GM12891 (cell line): ENCODE measurements around the gene TMC1.
"Not testable (repeated sequence)": the region's sequence is repeated elsewhere in the genome, so short reads cannot be mapped to it uniquely, and the experiment has no call there.

ENCODE experiments used
- DNase-seq: peaks from one replicate; pipeline ENCODE4 v3.0.0; 2011; ENCODE audit warnings: low spot score; ENCODE audit not compliant: insufficient read length
- FAIRE-seq: peaks from 2 replicates; lab custom pipeline; 2011; peaks lifted over from hg19 to GRCh38; lab: Jason Lieb, UNC
- PAX5 ChIP-seq: IDR thresholded peaks from 2 replicates; pipeline ENCODE4 v1.6.1; 2011; ENCODE audit warnings: low read length, moderate library complexity, mild to moderate bottlenecking; ENCODE audit not compliant: insufficient read depth, severe bottlenecking
- POLR2A ChIP-seq: IDR thresholded peaks from 2 replicates; pipeline ENCODE4 v1.6.1; 2011; ENCODE audit warnings: low read depth, low read length, control low read depth
- POLR2AphosphoS5 ChIP-seq: IDR thresholded peaks from 2 replicates; pipeline ENCODE4 v1.6.1; 2011; ENCODE audit warnings: low read depth, low read length, control low read depth
- POU2F2 ChIP-seq: IDR thresholded peaks from 2 replicates; pipeline ENCODE4 v1.6.1; 2011; ENCODE audit warnings: low read depth, mild to moderate bottlenecking, control low read depth, low read length, moderate library complexity
- SPI1 ChIP-seq: IDR thresholded peaks from 2 replicates; pipeline ENCODE4 v1.6.1; 2011; ENCODE audit warnings: low read depth, low read length, control low read depth
- TAF1 ChIP-seq: IDR thresholded peaks from 2 replicates; pipeline ENCODE4 v1.6.1; 2011; ENCODE audit warnings: low read depth, low read length, control low read depth

TMC1 gene

DNA sequence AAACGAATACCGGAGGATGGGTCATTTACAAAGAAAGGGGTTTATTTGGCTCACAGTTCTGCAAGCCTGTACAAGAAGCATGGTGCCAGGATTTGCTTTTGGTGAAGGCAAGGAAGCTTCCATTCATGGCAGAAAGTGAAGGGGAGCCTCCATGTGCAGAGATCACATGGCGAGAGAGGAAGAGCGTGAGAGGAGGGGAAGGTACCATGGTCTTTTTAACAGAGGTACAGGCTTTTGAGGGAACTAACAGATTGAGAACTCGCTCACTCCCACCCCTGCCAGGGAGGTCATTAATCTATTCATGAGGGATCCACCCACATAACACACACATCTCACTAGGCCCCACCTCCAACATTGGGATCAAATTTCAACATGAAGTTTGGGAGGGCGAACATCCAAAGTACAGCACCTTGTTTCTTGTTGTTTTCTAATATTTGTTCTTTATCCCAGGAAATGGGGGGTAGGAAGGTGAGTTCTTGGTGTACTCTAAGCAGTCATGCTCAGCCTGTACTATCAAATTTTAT, 18.5 kb downstream of the TMC1 start:
- no peak for TF ChIP-seq PAX5
- no peak for TF ChIP-seq POU2F2
- TF ChIP-seq TAF1: no peak
- no peak for TF ChIP-seq POLR2A
- TF ChIP-seq POLR2AphosphoS5: no peak
- no peak for TF ChIP-seq SPI1
- no peak for DNase-seq
- FAIRE-seq: no peak

DNA sequence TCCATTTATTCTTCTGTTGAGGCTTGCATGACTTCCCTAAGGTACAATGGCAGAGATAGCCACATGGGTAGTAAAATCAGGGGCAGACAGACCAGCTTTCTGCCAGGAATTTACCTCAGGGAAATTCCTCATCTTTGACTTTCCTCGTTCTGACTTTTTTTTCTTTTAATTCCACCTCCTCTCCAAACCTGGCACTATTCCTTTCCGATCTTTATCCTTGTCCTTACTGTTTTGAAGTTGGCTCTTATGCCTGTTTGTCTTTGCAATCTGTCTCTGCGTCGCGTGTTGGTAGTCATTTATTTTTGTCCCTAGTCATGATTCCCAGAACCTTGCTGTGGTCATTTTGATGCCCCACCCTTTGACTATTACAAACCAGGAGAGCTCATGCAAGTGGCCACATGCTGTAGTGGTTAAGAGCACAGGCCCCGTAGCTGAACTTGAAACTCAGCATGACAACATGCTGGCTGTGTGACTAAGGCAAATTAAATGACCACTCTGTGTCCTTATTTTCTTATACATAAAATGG, 19.0 kb downstream of the TMC1 start:
- DNase-seq (no peak), FAIRE-seq (no peak)
- TF ChIP-seq POLR2AphosphoS5 (no peak), POU2F2 (no peak), SPI1 (no peak), POLR2A (no peak), TAF1 (no peak), PAX5 (no peak)

DNA sequence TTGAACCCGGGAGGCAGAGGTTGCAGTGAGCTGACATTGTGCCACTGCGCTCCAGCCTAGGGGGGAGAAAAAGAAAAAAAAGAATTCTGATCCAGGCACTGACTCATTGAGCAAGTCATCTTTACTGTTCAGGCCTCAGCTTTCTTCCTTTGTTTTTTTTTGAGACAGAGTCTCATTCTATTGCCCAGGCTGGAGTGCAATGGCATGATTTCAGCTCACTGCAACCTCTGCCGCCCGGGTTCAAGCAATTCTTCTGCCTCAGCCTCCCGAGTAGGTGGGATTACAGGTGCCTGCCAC, 21.1 kb downstream of the TMC1 start:
- FAIRE-seq: not testable (repeated sequence)

DNA sequence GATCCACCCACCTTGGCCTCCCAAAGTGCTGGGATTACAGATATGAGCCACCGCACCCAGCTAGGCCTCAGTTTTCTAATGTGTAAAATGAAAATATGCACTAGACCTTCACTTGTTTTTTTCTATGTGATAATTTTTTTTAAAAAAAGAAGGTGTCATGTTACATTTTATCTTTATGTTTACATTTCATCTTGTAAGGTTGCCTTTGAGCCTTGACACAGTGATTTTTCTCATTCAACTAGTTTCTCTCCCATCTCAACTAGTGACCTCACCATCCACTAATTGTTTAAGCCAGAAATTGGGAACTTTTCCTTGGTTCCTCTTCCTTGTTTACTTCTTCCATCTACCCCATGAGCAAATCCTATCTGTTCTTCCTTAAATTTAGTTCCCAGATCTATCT, 21.5 kb downstream of the TMC1 start:
- FAIRE-seq (no peak), DNase-seq (no peak)
- TF ChIP-seq POLR2AphosphoS5: no peak
- TF ChIP-seq TAF1: no peak
- no peak for TF ChIP-seq POLR2A
- no peak for TF ChIP-seq SPI1
- TF ChIP-seq PAX5: no peak
- TF ChIP-seq POU2F2: no peak

More for the DNA sequence above, 21.1 kb downstream of the TMC1 start:
- not testable (repeated sequence) for DNase-seq

DNA sequence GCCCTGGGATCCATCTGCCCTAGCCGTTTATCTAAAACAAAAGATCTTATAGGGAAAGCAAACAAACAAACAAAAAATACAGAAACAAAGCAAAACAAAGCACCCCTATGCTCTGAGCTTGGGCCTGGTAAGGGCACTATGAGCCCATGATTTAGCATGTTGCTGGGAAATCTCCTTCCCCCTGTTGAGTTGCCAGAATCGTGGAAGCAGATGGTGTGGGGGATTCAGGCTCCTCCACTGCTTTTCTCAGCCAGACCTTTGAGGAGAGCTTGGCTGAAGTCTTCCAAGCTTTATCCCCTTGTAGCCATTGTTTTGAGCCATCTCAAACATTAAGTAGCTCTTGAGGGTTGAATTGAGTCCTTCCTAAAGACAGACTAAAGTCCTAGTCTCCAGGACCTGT, 29.9 kb downstream of the TMC1 start:
- DNase-seq: no peak
- FAIRE-seq: no peak
- TF ChIP-seq SPI1 (no peak), PAX5 (no peak), TAF1 (no peak), POLR2A (no peak), POU2F2 (no peak), POLR2AphosphoS5 (no peak)

DNA sequence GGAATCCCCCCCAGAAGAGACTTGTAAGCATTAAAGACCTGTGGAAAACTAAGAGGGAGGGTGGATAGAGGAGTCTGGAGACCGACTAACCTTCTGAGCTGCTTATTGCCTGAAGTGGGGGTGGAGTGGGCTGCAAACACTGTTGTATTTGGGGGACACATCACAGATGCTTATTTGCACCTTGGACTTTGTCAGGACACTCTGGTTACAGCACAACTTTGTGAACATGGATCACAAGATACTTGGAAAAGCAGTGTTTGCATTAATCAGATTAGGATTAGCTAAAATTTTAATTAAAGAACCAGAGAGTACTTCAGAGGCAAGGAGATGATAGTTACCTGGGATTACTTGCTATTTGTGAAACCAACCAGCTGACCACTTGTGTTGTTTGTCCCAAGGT, 30.9 kb downstream of the TMC1 start:
- DNase-seq: no peak
- TF ChIP-seq POLR2A (no peak), PAX5 (no peak), SPI1 (no peak), POU2F2 (no peak), POLR2AphosphoS5 (no peak), TAF1 (no peak)
- no peak for FAIRE-seq

DNA sequence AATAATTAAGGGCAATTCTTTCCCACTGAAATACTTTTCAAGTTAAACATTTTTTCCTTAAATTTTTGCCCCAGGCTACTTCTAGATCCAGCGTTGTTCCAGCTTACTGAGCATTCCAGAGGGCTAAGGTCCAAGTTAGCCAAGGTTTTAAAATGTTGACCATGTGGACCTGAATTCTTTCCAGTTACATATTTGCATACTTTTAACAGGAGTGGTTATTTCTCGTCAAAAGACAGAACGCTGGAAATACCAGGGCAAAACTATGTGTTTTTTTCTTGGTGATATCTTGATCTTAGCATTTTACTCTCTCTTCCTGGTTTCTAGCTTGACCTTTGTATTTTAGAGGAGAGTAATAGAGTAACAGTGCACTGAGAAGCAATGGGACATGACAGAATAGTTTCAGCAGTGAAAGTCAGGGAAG, 32.8 kb downstream of the TMC1 start:
- TF ChIP-seq PAX5 (no peak), TAF1 (no peak)
- FAIRE-seq (no peak), DNase-seq (no peak)

DNA sequence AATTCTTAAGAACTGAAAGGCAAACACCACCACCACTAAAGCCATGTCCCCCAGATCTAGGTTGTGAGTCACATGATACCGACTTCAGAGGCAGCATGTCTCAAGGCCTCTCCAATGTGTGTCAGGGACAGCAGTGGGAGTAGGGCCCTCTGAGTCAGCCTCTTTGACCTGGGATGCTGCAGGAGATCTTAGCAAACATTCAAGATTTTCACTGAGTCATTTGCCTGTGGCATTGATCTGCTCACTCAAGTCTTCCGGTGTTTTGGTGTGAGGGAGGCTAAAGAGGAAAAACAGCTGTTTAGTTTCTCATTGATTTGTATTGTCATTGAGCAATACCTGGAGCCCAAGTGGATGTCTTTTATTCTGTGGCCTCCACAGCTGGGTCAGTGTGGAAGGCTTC, 36.1 kb downstream of the TMC1 start:
- no peak for FAIRE-seq
- DNase-seq: no peak
- TF ChIP-seq SPI1 (no peak), PAX5 (no peak), TAF1 (no peak), POU2F2 (no peak), POLR2AphosphoS5 (no peak), POLR2A (no peak)

DNA sequence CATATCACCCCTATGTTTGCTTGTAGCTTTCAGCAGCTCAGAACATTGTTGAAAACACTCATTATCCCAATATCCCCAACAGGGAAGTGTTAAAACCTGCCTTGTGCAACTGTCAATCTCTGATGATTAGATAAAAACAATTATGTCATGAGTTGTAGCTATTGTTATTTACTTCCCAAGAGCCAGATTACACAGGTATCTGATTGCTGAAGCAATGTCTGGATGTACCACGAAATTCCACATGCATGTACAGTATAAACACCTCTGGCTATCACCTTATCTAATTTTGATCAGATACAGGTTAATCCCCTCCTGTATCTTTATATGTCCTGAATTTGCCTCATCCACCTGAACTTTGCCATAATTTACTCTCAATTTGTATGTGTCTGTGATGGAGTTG, 38.7 kb downstream of the TMC1 start:
- DNase-seq (no peak), FAIRE-seq (no peak)
- TF ChIP-seq POLR2AphosphoS5 (no peak), POU2F2 (no peak), SPI1 (no peak), TAF1 (no peak), POLR2A (no peak), PAX5 (no peak)

DNA sequence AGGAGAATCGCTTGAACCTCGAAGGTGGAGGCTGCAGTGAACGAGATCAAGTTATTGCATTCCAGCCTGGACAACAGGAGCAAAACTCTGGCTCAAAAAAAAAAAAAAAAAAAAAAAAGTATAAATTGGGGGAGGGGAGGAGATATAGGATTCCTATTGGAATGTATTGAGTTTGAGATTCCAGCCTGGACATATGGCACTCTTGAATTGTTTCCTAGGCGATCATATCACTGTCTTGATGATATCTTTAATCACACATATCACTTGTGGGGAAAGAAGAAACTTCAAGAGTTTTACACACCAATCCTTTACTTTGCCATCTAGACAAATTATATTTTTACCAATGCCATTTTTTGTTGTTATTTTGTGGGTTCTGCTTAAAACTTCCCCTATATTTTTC, 42.4 kb downstream of the TMC1 start:
- no peak for DNase-seq
- FAIRE-seq: no peak
- TF ChIP-seq POLR2AphosphoS5 (no peak), POU2F2 (no peak), TAF1 (no peak), POLR2A (no peak), SPI1 (no peak), PAX5 (no peak)
